GM12874 (cell line): ENCODE data around the gene RACK1.

ENCODE experiments used
- TF ChIP-seq, protein P1 (sequence below): IDR thresholded peaks from 2 replicates; pipeline ENCODE4 v1.5.1; 2011; ENCODE audit warnings: low read depth, mild to moderate bottlenecking, control low read depth, low read length, moderate library complexity; ENCODE audit not compliant: insufficient read depth

Gene RACK1

GRCh38 chr5:181243564-181244343, at the start of gene RACK1:
RACK1 (minus strand) TSS chr5:181243906; CDS start chr5:181243800, 106 bp downstream.
- TF ChIP-seq, protein P1, sequence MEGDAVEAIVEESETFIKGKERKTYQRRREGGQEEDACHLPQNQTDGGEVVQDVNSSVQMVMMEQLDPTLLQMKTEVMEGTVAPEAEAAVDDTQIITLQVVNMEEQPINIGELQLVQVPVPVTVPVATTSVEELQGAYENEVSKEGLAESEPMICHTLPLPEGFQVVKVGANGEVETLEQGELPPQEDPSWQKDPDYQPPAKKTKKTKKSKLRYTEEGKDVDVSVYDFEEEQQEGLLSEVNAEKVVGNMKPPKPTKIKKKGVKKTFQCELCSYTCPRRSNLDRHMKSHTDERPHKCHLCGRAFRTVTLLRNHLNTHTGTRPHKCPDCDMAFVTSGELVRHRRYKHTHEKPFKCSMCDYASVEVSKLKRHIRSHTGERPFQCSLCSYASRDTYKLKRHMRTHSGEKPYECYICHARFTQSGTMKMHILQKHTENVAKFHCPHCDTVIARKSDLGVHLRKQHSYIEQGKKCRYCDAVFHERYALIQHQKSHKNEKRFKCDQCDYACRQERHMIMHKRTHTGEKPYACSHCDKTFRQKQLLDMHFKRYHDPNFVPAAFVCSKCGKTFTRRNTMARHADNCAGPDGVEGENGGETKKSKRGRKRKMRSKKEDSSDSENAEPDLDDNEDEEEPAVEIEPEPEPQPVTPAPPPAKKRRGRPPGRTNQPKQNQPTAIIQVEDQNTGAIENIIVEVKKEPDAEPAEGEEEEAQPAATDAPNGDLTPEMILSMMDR, result no peak

DNA sequence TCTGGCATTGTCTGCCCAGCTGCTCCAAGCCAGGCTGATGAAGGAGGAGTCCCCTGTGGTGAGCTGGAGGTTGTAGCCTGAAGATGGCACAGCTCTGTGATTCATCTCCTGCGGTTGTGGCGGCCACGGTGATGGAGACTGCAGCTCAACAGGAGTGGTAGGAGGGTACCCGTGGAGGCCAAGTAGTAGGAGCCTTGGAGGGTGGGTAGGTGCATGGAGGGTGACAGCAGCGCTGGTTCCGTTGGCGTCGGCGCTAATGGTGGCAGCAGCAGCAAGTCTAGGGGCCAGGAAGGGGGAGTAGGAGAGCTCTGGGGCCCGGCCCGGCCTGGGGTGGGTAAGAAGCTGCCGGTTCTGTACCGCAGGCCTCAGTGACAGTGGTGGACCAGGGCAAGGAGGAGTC, 39.6 kb upstream of the RACK1 start:
- TF ChIP-seq, protein P1, result no peak

DNA sequence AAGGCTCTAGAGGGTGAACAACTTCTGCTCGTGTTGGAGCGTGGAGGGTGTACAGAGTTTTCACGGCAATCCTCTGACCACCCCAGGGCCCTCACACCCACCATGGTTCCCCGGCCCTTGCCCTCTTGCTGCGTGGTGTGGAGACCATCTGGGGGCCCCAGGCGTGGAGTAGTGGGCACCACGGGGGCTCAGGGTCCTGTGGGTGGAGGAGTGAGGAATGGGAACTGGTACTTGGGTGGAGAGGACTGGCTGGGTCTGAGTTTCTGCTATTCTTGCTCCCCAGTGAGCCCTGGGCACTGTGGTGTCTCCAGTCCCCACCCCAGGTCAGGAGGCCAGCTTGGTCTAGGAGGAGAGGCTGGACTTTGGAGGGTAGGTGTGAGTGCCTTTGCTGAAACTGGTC, 39.2 kb upstream of the RACK1 start:
- TF ChIP-seq, protein P1, result no peak

GRCh38 chr5:181281984-181282316, 38.2 kb upstream of the RACK1 start:
- TF ChIP-seq, protein P1, result no peak

- TF ChIP-seq, protein P1, result no peak
Observed at GRCh38 chr5:181281077-181281983, 37.6 kb upstream of the RACK1 start.

- TF ChIP-seq, protein P1, result no peak
Observed at GRCh38 chr5:181280251-181280762, 36.6 kb upstream of the RACK1 start.

- TF ChIP-seq, protein P1, result peak; percentile 16; the same call in 1 of the 2 replicates
Observed at GRCh38 chr5:181273433-181273744, 29.7 kb upstream of the RACK1 start.
